HEK293 (cell line): Measurements from ENCODE around the gene APLF.

Experiments
- CTCF ChIA-PET: fragments of 350-600 bp; formaldehyde crosslinking; extraction: SDS; loops from one replicate; lab custom pipeline; 2021; ENCODE audit warnings: antibody characterized with exemption; lab: Yijun Ruan, JAX
- POLR2A ChIA-PET: fragments of 300-600 bp; formaldehyde crosslinking; extraction: SDS; loops from one replicate; lab custom pipeline; 2020; ENCODE audit warnings: antibody characterized with exemption, inconsistent platforms; lab: Yijun Ruan, JAX
- H3K27ac ChIP-seq: fragments of 200-500 bp; sonication (Bioruptor generic); 2 replicates; pipeline ENCODE4 v1.5.1; 2014; ENCODE audit warnings: low read depth, low read length, control low read depth, inconsistent platforms; ENCODE audit errors: extremely low read depth
- H3K36me3 ChIP-seq, 2 experiments: fragments of 200-500 bp in 1 of 2; sonication (Bioruptor generic) in 1 of 2; 1 replicate in 1 of 2; 2 replicates in 1 of 2; pipeline ENCODE4 v1.5.1; 2014 to 2017; ENCODE audit warnings: inconsistent platforms in 2 of 2, low read length in 2 of 2; ENCODE audit not compliant: control insufficient read depth in 2 of 2, insufficient read depth in 1 of 2
- H3K4me1 ChIP-seq: fragments of 200-500 bp; sonication (Bioruptor generic); 2 replicates; pipeline ENCODE4 v1.5.1; 2014; ENCODE audit warnings: mild to moderate bottlenecking, low read length, inconsistent platforms; ENCODE audit not compliant: control insufficient read depth, insufficient read depth
- H3K4me3 ChIP-seq: 2 replicates; pipeline ENCODE4 v1.5.1; 2011; ENCODE audit warnings: low read depth, mild to moderate bottlenecking, control low read depth, low read length, moderate library complexity
- H3K9me3 ChIP-seq: fragments of 200-500 bp; sonication (Bioruptor generic); 2 replicates; pipeline ENCODE4 v1.5.1; 2014; ENCODE audit warnings: low read depth, low read length, inconsistent platforms; ENCODE audit not compliant: control insufficient read depth, insufficient read depth
- FEZF1 ChIP-seq: fragments of 450-650 bp; formaldehyde crosslinking; IDR thresholded peaks from 2 replicates; pipeline ENCODE4 v1.5.1; 2016; ENCODE audit warnings: missing biosample characterization, missing genetic modification characterization
- KLF8 ChIP-seq: fragments of 450-650 bp; formaldehyde crosslinking; IDR thresholded peaks from 2 replicates; pipeline ENCODE4 v1.5.1; 2016; ENCODE audit warnings: missing biosample characterization, missing genetic modification characterization
- OVOL3 ChIP-seq: fragments of 450-650 bp; formaldehyde crosslinking; IDR thresholded peaks from 2 replicates; pipeline ENCODE4 v1.5.1; 2016; ENCODE audit warnings: missing biosample characterization, missing genetic modification characterization
- PATZ1 ChIP-seq: fragments of 450-650 bp; formaldehyde crosslinking; IDR thresholded peaks from 2 replicates; pipeline ENCODE4 v1.5.1; 2016; ENCODE audit warnings: missing biosample characterization, missing genetic modification characterization
- REST ChIP-seq: fragments of 450-650 bp; formaldehyde crosslinking; IDR thresholded peaks from 2 replicates; pipeline ENCODE4 v1.5.1; 2016; ENCODE audit warnings: missing biosample characterization, missing genetic modification characterization
- TCF7L2 ChIP-seq: IDR thresholded peaks from 2 replicates; pipeline ENCODE4 v1.6.1; 2011; ENCODE audit warnings: low read depth, mild to moderate bottlenecking, inconsistent platforms, low read length, moderate library complexity, borderline replicate concordance
- ZBTB49 ChIP-seq: fragments of 450-650 bp; formaldehyde crosslinking; IDR thresholded peaks from 2 replicates; pipeline ENCODE4 v1.5.1; 2016; ENCODE audit warnings: missing biosample characterization, missing genetic modification characterization, low read depth
- ZFP41 ChIP-seq: fragments of 450-650 bp; formaldehyde crosslinking; IDR thresholded peaks from 2 replicates; pipeline ENCODE4 v1.5.1; 2016; ENCODE audit warnings: missing biosample characterization, missing genetic modification characterization, borderline replicate concordance
- ZNF138 ChIP-seq: fragments of 450-650 bp; formaldehyde crosslinking; IDR thresholded peaks from 2 replicates; pipeline ENCODE4 v1.5.1; 2016; ENCODE audit warnings: missing biosample characterization, missing genetic modification characterization, borderline replicate concordance
- ZNF146 ChIP-seq: fragments of 450-650 bp; formaldehyde crosslinking; IDR thresholded peaks from 2 replicates; pipeline ENCODE4 v1.5.1; 2016; ENCODE audit warnings: missing biosample characterization, missing genetic modification characterization
- ZNF211 ChIP-seq: fragments of 450-650 bp; formaldehyde crosslinking; IDR thresholded peaks from 2 replicates; pipeline ENCODE4 v1.5.1; 2016; ENCODE audit warnings: low read depth, missing biosample characterization, missing genetic modification characterization
- ZNF24 ChIP-seq: fragments of 450-650 bp; formaldehyde crosslinking; IDR thresholded peaks from 2 replicates; pipeline ENCODE4 v1.5.1; 2016; ENCODE audit warnings: missing biosample characterization, missing genetic modification characterization
- ZNF354C ChIP-seq: fragments of 450-650 bp; formaldehyde crosslinking; IDR thresholded peaks from 2 replicates; pipeline ENCODE4 v1.5.1; 2016; ENCODE audit warnings: missing biosample characterization, missing genetic modification characterization, low read depth, borderline replicate concordance
- ZNF366 ChIP-seq: fragments of 450-650 bp; formaldehyde crosslinking; conservative IDR thresholded peaks from 2 replicates; pipeline ENCODE4 v1.5.1; 2016; ENCODE audit warnings: missing biosample characterization, missing genetic modification characterization
- ZNF426 ChIP-seq: fragments of 450-650 bp; formaldehyde crosslinking; IDR thresholded peaks from 2 replicates; pipeline ENCODE4 v1.5.1; 2017; ENCODE audit warnings: missing biosample characterization, missing genetic modification characterization, mild to moderate bottlenecking, inconsistent platforms, moderate library complexity
- ZNF549 ChIP-seq: fragments of 450-650 bp; IDR thresholded peaks from 2 replicates; pipeline ENCODE4 v1.5.1; 2018; ENCODE audit warnings: missing biosample characterization, missing genetic modification characterization, mild to moderate bottlenecking, inconsistent platforms, moderate library complexity
- ZNF561 ChIP-seq: fragments of 450-650 bp; IDR thresholded peaks from 2 replicates; pipeline ENCODE4 v1.5.1; 2018; ENCODE audit warnings: missing biosample characterization, missing genetic modification characterization, borderline replicate concordance
- ZNF610 ChIP-seq: fragments of 450-650 bp; formaldehyde crosslinking; IDR thresholded peaks from 2 replicates; pipeline ENCODE4 v1.5.1; 2016; ENCODE audit warnings: missing biosample characterization, missing genetic modification characterization, borderline replicate concordance
- ZNF768 ChIP-seq: fragments of 450-650 bp; formaldehyde crosslinking; IDR thresholded peaks from 2 replicates; pipeline ENCODE4 v1.5.1; 2018; ENCODE audit warnings: missing biosample characterization, mild to moderate bottlenecking, missing genetic modification characterization

APLF gene

GRCh38 chr2:68500649-68501048 is 33.3 kb downstream of the APLF start:
- Histone ChIP-seq H3K9me3 (no peaks in the 10 kb centered on the region), H3K4me1 (no peaks in the 10 kb centered on the region), H3K36me3 (no peaks in the 10 kb centered on the region), H3K27ac (no peak overlapping the region), H3K4me3 (no peak overlapping the region)
- ChIA-PET POLR2A (no interaction called here), CTCF (no interaction called here)
- TF ChIP-seq TCF7L2 (no peak), ZNF426 (tag by site-specific recombination) (no peak)

GRCh38 chr2:68501768-68502167 is 34.4 kb downstream of the APLF start:
- TF ChIP-seq FEZF1 (tag by site-specific recombination) (no peak), ZBTB49 (tag by site-specific recombination) (no peak), ZNF138 (tag by site-specific recombination) (no peak), ZNF354C (no peak), REST (tag by site-specific recombination) (no peak), ZNF146 (tag by site-specific recombination) (no peak), ZNF561 (tag by site-specific recombination) (no peak), ZNF211 (tag by site-specific recombination) (no peak), ZNF768 (tag by site-specific recombination) (no peak), ZNF610 (no peak), ZNF549 (tag by site-specific recombination) (no peak), ZNF366 (tag by site-specific recombination) (no peak), PATZ1 (no peak), ZFP41 (tag by site-specific recombination) (no peak), OVOL3 (tag by site-specific recombination) (no peak), KLF8 (tag by site-specific recombination) (no peak), ZNF24 (no peak)
- no peak overlapping the region for H3K4me3 ChIP-seq
- no peak overlapping the region for H3K27ac ChIP-seq
- H3K36me3 ChIP-seq: no peaks in the 10 kb centered on the region
- ChIA-PET CTCF (no interaction called here), POLR2A (no interaction called here)
- H3K4me1 ChIP-seq: no peaks in the 10 kb centered on the region
- H3K9me3 ChIP-seq: no peaks in the 10 kb centered on the region
